Renal pelvis (tissue), 3 donors: ENCODE results near the gene SLC4A11. TPM values are rescaled to one million over a fixed set of nuclear protein-coding genes. Genes with fewer than 3 reads are reported as not detected.

Experiments used
- polyA plus RNA-seq, 3 donors: library from polyadenylated mRNA; unstranded; fragments of 120-200 nt; gene quantifications; one replicate each; pipeline ENCODE4 v1.2.1, GENCODE V29; 2013; ENCODE audit not compliant: insufficient read length in 3 of 3

SLC4A11 gene
- polyA plus RNA-seq, 3 donors = 2.3 to 3.6 (median 3.0) TPM

Other genes starting within 250 kb of the SLC4A11 start
- 1 to 10 TPM in 2 of 3 donors, under 1 TPM in 1; 0.58 to 1.4 (median 1.0) TPM for gene GNRH2, start 195.6 kb downstream of the SLC4A11 start, polyA plus RNA-seq
- 10 to 100 TPM; 63.5 to 81.1 (median 70.7) TPM for gene MRPS26, start 193.1 kb downstream of the SLC4A11 start, polyA plus RNA-seq
- 1 to 10 TPM in 1 of 3 donors, under 1 TPM in 2; 0.81 to 1.0 (median 0.83) TPM for gene OXT, start 167.6 kb downstream of the SLC4A11 start, polyA plus RNA-seq
- gene AVP, start 154.5 kb downstream of the SLC4A11 start, polyA plus RNA-seq = under 1 TPM in 2 of 3 donors, not detected in 1; 0.34 to 0.47 TPM
- 10 to 100 TPM; 17.8 to 19.1 (median 18.3) TPM for gene FASTKD5, start 79.3 kb downstream of the SLC4A11 start, polyA plus RNA-seq
- gene UBOX5, start 79.3 kb downstream of the SLC4A11 start, polyA plus RNA-seq = 10 to 100 TPM in 1 of 3 donors, 1 to 10 TPM in 2; 9.3 to 10.2 (median 9.9) TPM
- 10 to 100 TPM; 16.5 to 20.6 (median 19.9) TPM for gene LZTS3, start 65.6 kb downstream of the SLC4A11 start, polyA plus RNA-seq
- 10 to 100 TPM; 55.4 to 65.8 (median 60.8) TPM for gene DDRGK1, start 34.5 kb downstream of the SLC4A11 start, polyA plus RNA-seq
- gene ITPA, start 29.7 kb downstream of the SLC4A11 start, polyA plus RNA-seq = 10 to 100 TPM; 61.3 to 80.5 (median 69.5) TPM
- gene DNAAF9, start 168.5 kb upstream of the SLC4A11 start, polyA plus RNA-seq = 10 to 100 TPM; 24.9 to 38.2 (median 35.4) TPM
- gene ATRN, start 231.8 kb upstream of the SLC4A11 start, polyA plus RNA-seq = 10 to 100 TPM; 47.6 to 56.7 (median 53.5) TPM